Activated naive CD8-positive, alpha-beta T cell treated with anti-CD3 and anti-CD28 coated beads, Interleukin-2, amount 50 U/mL, for 16 hours (primary cell): ENCODE data around the gene SCN5A.

Source experiments
- DNase-seq: peaks from one replicate; pipeline ENCODE4 v3.0.0-alpha.2; 2020; ENCODE audit warnings: low read depth, low spot score

Gene SCN5A

GRCh38 chr3:38647217-38647970 is 2.1 kb downstream of the SCN5A start:
- DNase-seq, result no peak

- DNase-seq, result no peak
Observed at GRCh38 chr3:38646630-38647029, 2.9 kb downstream of the SCN5A start.

GRCh38 chr3:38646062-38646461 is 3.4 kb downstream of the SCN5A start:
- no peak for DNase-seq

- no peak for DNase-seq
Observed at GRCh38 chr3:38645601-38646000, 3.9 kb downstream of the SCN5A start.

GRCh38 chr3:38645076-38645475 is 4.4 kb downstream of the SCN5A start:
- DNase-seq, result no peak

GRCh38 chr3:38644662-38645053 is 4.8 kb downstream of the SCN5A start:
- no peak for DNase-seq

- DNase-seq, result no peak
Observed at GRCh38 chr3:38644016-38644661, 5.3 kb downstream of the SCN5A start.

GRCh38 chr3:38643592-38643991 is 5.9 kb downstream of the SCN5A start:
- no peak for DNase-seq

- DNase-seq, result no peak
Observed at GRCh38 chr3:38643090-38643489, 6.4 kb downstream of the SCN5A start.

- no peak for DNase-seq
Observed at GRCh38 chr3:38641461-38642110, 7.9 kb downstream of the SCN5A start.

GRCh38 chr3:38640661-38641452 is 8.6 kb downstream of the SCN5A start:
- DNase-seq, result no peak

GRCh38 chr3:38638354-38638753 is 11.1 kb downstream of the SCN5A start:
- DNase-seq, result no peak

- DNase-seq, result no peak
Observed at GRCh38 chr3:38637906-38638305, 11.6 kb downstream of the SCN5A start.

GRCh38 chr3:38636881-38637280 is 12.6 kb downstream of the SCN5A start:
- DNase-seq, result no peak

GRCh38 chr3:38636464-38636863 is 13.0 kb downstream of the SCN5A start:
- no peak for DNase-seq

- no peak for DNase-seq
Observed at GRCh38 chr3:38634111-38634510, 15.4 kb downstream of the SCN5A start.

- DNase-seq, result no peak
Observed at GRCh38 chr3:38632989-38633388, 16.5 kb downstream of the SCN5A start.

GRCh38 chr3:38630606-38631005 is 18.9 kb downstream of the SCN5A start:
- no peak for DNase-seq

GRCh38 chr3:38630070-38630469 is 19.4 kb downstream of the SCN5A start:
- no peak for DNase-seq

GRCh38 chr3:38628835-38629234 is 20.7 kb downstream of the SCN5A start:
- no peak for DNase-seq

- DNase-seq, result no peak
Observed at GRCh38 chr3:38627956-38628355, 21.5 kb downstream of the SCN5A start.

- DNase-seq, result no peak
Observed at GRCh38 chr3:38626171-38626570, 23.3 kb downstream of the SCN5A start.
